Peyer's patch (tissue), 4 donors: ENCODE measurements around the gene KCNMA1. TPM values are rescaled to one million over a fixed set of nuclear protein-coding genes. Genes with fewer than 3 reads are reported as not detected.

Experiments
- DNase-seq, 3 donors: peaks; one replicate each; pipeline ENCODE4 v3.0.0-alpha.2; 2017 to 2019
- H3K27ac ChIP-seq, 4 donors: fragments of 200-600 bp; sonication (generic); one replicate each; pipeline ENCODE4 v1.5.1; 2016 to 2019
- H3K27me3 ChIP-seq, 2 donors: fragments of 200-600 bp; sonication (generic); one replicate each; pipeline ENCODE4 v1.5.1; 2019
- H3K36me3 ChIP-seq, 3 donors: fragments of 200-600 bp; sonication (generic); one replicate each; pipeline ENCODE4 v1.5.1; 2016 to 2019
- H3K4me1 ChIP-seq, 4 donors: fragments of 200-600 bp; sonication (generic); one replicate each; pipeline ENCODE4 v1.5.1; 2016 to 2019
- H3K4me3 ChIP-seq, 4 donors: fragments of 200-600 bp; sonication (generic); 1 replicate in 3 of 4; 2 replicates in 1 of 4; pipeline ENCODE4 v1.5.1; 2016 to 2019; ENCODE audit warnings: mild to moderate bottlenecking in 1 of 4
- H3K9me3 ChIP-seq, 4 donors: fragments of 200-600 bp; sonication (generic); one replicate each; pipeline ENCODE4 v1.5.1; 2016 to 2019; ENCODE audit warnings: mild to moderate bottlenecking in 1 of 4
- CTCF ChIP-seq, 6 experiments: fragments of 450-650 bp in 4 of 6; fragments of 200-600 bp in 2 of 6; sonication (generic) in 1 of 6; IDR thresholded peaks; one replicate each; pipeline ENCODE4 v1.5.1; 2017 to 2019; ENCODE audit warnings: antibody characterized with exemption in 6 of 6, mild to moderate bottlenecking in 3 of 6, moderate library complexity in 1 of 6
- POLR2A ChIP-seq, 2 donors: fragments of 450-650 bp; IDR thresholded peaks; one replicate each; pipeline ENCODE4 v1.5.1; 2017; ENCODE audit warnings: antibody characterized with exemption in 2 of 2, mild to moderate bottlenecking in 2 of 2, moderate library complexity in 2 of 2
- total RNA-seq, 4 donors: library from RNA; depleted of rRNA; stranded (reverse); fragments of >200 nt; gene quantifications; one replicate each; pipeline ENCODE4 v1.1.0, GENCODE V29; 2016

Gene KCNMA1
- total RNA-seq, 4 donors from 2014 or later, result 17.8 to 29.1 (median 23.9) TPM

DNA sequence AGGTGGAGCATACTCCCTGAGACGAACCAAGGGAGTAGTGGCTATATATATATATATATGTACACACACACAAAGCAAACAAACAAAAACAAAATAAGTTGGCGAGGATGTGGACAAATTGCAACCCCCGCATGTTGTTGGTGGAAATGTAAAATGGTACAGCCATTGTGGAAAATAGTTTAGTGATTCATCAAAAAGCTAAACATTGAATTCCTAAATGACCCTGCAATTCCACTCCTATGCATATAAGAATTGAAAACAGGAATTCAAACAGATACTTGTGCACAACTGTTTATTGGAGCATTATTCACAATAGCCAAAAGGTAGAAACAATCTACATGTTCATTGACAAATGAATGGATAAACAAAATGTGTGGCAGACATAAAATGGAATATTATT, 407.9 kb downstream of the KCNMA1 start:
- no peak overlapping the region for H3K27ac ChIP-seq
- H3K27me3 ChIP-seq, result no peaks in the 10 kb centered on the region

DNA sequence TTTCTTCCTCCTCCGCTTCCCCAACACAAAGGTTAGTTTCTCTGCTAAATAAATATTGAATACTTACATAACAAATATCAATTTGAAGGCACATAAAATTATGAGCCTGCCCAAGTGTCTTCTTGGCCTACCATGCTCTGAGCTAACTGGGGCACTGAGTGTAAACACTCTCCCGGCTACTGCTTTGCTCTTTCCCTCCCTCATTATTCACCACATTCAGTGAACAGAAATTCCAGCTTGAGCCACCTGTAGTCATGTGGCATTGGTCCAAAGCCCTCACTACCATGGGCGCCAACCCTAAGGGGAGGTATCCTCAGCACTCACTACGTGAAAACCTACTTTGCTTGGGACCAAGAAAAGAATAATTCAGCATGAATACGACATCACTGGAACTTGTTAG, 409.0 kb downstream of the KCNMA1 start:
- Histone ChIP-seq H3K9me3 (no peaks in the 10 kb centered on the region), H3K27me3 (no peaks in the 10 kb centered on the region), H3K4me1 (no peaks in the 10 kb centered on the region), H3K27ac (peak overlapping the region in 1 of 4 donors; percentile 52), H3K4me3 (no peak overlapping the region), H3K36me3 (no peaks in the 10 kb centered on the region)
- no peak for DNase-seq
- TF ChIP-seq CTCF (IDR thresholded peaks at IDR 0.05), result no peak
- TF ChIP-seq POLR2A (IDR thresholded peaks at IDR 0.05), result no peak

More for the DNA sequence above, 407.9 kb downstream of the KCNMA1 start:
- TF ChIP-seq CTCF (IDR thresholded peaks at IDR 0.05) (no peak), POLR2A (IDR thresholded peaks at IDR 0.05) (no peak)
- no peaks in the 10 kb centered on the region for H3K4me1 ChIP-seq
- no peak for DNase-seq
- no peak overlapping the region for H3K4me3 ChIP-seq
- H3K9me3 ChIP-seq, result no peaks in the 10 kb centered on the region
- H3K36me3 ChIP-seq, result no peaks in the 10 kb centered on the region

- H3K4me3 ChIP-seq, result no peak overlapping the region
- TF ChIP-seq POLR2A (IDR thresholded peaks at IDR 0.05), result no peak
- TF ChIP-seq CTCF (IDR thresholded peaks at IDR 0.05), result no peak
- no peaks in the 10 kb centered on the region for H3K9me3 ChIP-seq
- no peaks in the 10 kb centered on the region for H3K36me3 ChIP-seq
- H3K27ac ChIP-seq, result no peak overlapping the region
- no peaks in the 10 kb centered on the region for H3K27me3 ChIP-seq
- H3K4me1 ChIP-seq, result no peaks in the 10 kb centered on the region
- no peak for DNase-seq
Observed at GRCh38 chr10:77226853-77227565, 410.6 kb downstream of the KCNMA1 start.

DNA sequence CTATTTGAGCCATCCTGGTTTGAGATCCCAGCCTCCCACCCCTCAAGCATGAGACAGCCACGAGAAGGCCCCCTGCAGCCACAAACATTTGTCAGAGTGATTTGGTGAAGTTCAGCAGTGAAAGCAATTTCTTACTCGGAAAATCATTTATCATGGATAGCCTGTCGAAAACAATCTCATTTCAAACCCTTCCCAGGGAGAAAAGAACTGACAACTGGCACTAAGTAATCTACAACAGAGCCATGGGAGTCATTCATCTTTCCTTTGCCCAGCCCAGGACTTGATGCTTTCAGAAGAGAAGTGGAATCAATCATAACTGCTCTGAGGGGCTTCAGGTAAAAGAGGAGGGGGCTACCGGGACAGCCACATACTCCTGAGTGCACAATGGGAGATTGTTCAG, 411.2 kb downstream of the KCNMA1 start:
- no peak overlapping the region for H3K4me3 ChIP-seq
- no peaks in the 10 kb centered on the region for H3K27me3 ChIP-seq
- no peaks in the 10 kb centered on the region for H3K36me3 ChIP-seq
- no peak for DNase-seq
- TF ChIP-seq CTCF (IDR thresholded peaks at IDR 0.05) (no peak), POLR2A (IDR thresholded peaks at IDR 0.05) (no peak)
- no peaks in the 10 kb centered on the region for H3K4me1 ChIP-seq
- H3K27ac ChIP-seq, result no peak overlapping the region
- no peaks in the 10 kb centered on the region for H3K9me3 ChIP-seq

DNA sequence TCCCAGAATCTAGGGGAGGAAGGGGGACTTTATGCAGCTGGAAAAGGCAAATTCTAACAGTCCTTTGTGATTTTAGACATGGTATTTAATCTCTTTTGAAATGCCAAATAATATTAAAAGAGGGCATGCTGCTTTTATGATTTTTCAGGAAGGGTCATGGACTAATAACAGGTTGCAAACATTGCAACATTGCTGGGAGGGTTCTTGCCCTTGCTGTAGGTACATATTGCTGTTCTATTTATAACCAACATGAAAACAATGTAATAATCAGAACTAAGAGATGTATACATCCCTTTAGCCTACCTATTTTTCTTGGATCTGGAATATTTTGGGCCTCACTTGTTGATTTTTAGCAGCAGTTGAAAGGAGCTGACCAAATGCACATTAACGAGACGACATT, 411.6 kb downstream of the KCNMA1 start:
- Histone ChIP-seq H3K9me3 (no peaks in the 10 kb centered on the region), H3K4me1 (no peaks in the 10 kb centered on the region), H3K27me3 (no peaks in the 10 kb centered on the region), H3K27ac (no peak overlapping the region), H3K36me3 (no peaks in the 10 kb centered on the region), H3K4me3 (no peak overlapping the region)
- no peak for DNase-seq
- TF ChIP-seq CTCF (IDR thresholded peaks at IDR 0.05) (no peak), POLR2A (IDR thresholded peaks at IDR 0.05) (no peak)
